H1 (cell line): Measurements from ENCODE around the gene NXT2. TPM values are rescaled to one million over a fixed set of nuclear protein-coding genes. Genes with fewer than 3 reads are reported as not detected.

Experiments used
- CTCF ChIA-PET: fragments of 300-600 bp; sonication (Branson Sonifier 250); formaldehyde crosslinking; loops from one replicate; lab custom pipeline; 2021; ENCODE audit not compliant: partially characterized antibody; lab: Charles Lee
- POLR2A ChIA-PET: fragments of 300-600 bp; sonication (Branson Sonifier 250); formaldehyde crosslinking; loops from one replicate; lab custom pipeline; 2021; ENCODE audit warnings: inconsistent platforms; ENCODE audit not compliant: partially characterized antibody; lab: Charles Lee
- DNase-seq, 2 experiments: peaks; one replicate each; pipeline versions ENCODE4 v3.0.0 to v3.0.0-alpha.2; 2010 to 2022; ENCODE audit warnings: low spot score in 2 of 2, low read depth in 1 of 2, mixed read lengths in 1 of 2
- FAIRE-seq: peaks from 2 replicates; lab custom pipeline; 2011; peaks lifted over from hg19 to GRCh38; lab: Jason Lieb, UNC
- H2AFZ ChIP-seq: 2 replicates; pipeline ENCODE4 v1.8.1; 2012; ENCODE audit warnings: low read length, inconsistent platforms
- H2AK5ac ChIP-seq: 2 replicates; pipeline ENCODE4 v1.6.1; 2013; ENCODE audit warnings: low read depth, low read length
- H2BK120ac ChIP-seq: replicated peaks from 2 replicates; pipeline ENCODE3; 2013; ENCODE audit warnings: low read depth, low read length, inconsistent platforms
- H2BK12ac ChIP-seq: 2 replicates; pipeline ENCODE4 v1.6.1; 2013; ENCODE audit warnings: low read depth, low read length
- H2BK15ac ChIP-seq: 2 replicates; pipeline ENCODE4 v1.6.1; 2013; ENCODE audit warnings: low read length
- H2BK20ac ChIP-seq: 2 replicates; pipeline ENCODE4 v1.6.1; 2013; ENCODE audit warnings: low read length
- H2BK5ac ChIP-seq: 2 replicates; pipeline ENCODE4 v1.6.1; 2013; ENCODE audit warnings: low read depth, low read length
- H3K14ac ChIP-seq: 2 replicates; pipeline ENCODE4 v1.6.1; 2013; ENCODE audit warnings: inconsistent platforms; ENCODE audit not compliant: insufficient read length
- H3K18ac ChIP-seq: 2 replicates; pipeline ENCODE4 v1.6.1; 2013; ENCODE audit warnings: low read length; ENCODE audit errors: extremely low read depth
- H3K23ac ChIP-seq: 2 replicates; pipeline ENCODE4 v1.6.1; 2013; ENCODE audit warnings: inconsistent platforms; ENCODE audit not compliant: insufficient read length
- H3K23me2 ChIP-seq: 2 replicates; pipeline ENCODE4 v1.6.1; 2013; ENCODE audit warnings: low read depth, low read length
- H3K27ac ChIP-seq: 2 replicates; pipeline ENCODE4 v1.6.1; 2011; ENCODE audit warnings: low read depth, low read length, inconsistent platforms
- H3K27me3 ChIP-seq, 4 experiments: replicated peaks in 1 of 4; 1 replicate in 1 of 4; 2 replicates in 3 of 4; pipeline versions ENCODE4 v1.6.1 to v1.8.1; 2011 to 2013; ENCODE audit warnings: low read length in 3 of 4, mild to moderate bottlenecking in 3 of 4, inconsistent platforms in 2 of 4, mixed read lengths in 2 of 4, moderate library complexity in 1 of 4; ENCODE audit not compliant: control insufficient read depth in 3 of 4, insufficient read depth in 3 of 4; ENCODE audit errors: extremely low read depth in 1 of 4
- H3K36me3 ChIP-seq, 4 experiments: 2 replicates each; pipeline versions ENCODE4 v1.6.1 to v1.8.1; 2011 to 2013; ENCODE audit warnings: mild to moderate bottlenecking in 4 of 4, low read length in 3 of 4, moderate library complexity in 2 of 4, control low read depth in 1 of 4, inconsistent platforms in 1 of 4; ENCODE audit not compliant: insufficient read depth in 4 of 4, control insufficient read depth in 2 of 4
- H3K4ac ChIP-seq: replicated peaks from 2 replicates; pipeline ENCODE3; 2013; ENCODE audit warnings: low read length, low read depth, mixed read lengths, inconsistent platforms; ENCODE audit not compliant: insufficient read length
- H3K4me1 ChIP-seq, 4 experiments: replicated peaks in 1 of 4; 1 replicate in 1 of 4; 2 replicates in 3 of 4; pipeline versions ENCODE4 v1.6.1 to v1.8.1; 2011 to 2013; ENCODE audit warnings: low read length in 3 of 4, inconsistent platforms in 2 of 4, mixed read lengths in 1 of 4; ENCODE audit not compliant: insufficient read depth in 4 of 4, control insufficient read depth in 3 of 4
- H3K4me2 ChIP-seq, 2 experiments: 2 replicates each; pipeline versions ENCODE4 v1.6.1 to v1.8.1; 2011 to 2013; ENCODE audit warnings: low read depth in 2 of 2, low read length in 2 of 2, control low read depth in 1 of 2, inconsistent platforms in 1 of 2, mild to moderate bottlenecking in 1 of 2; ENCODE audit not compliant: insufficient read depth in 1 of 2
- H3K4me3 ChIP-seq, 4 experiments: fragments of 200-600, 300-600 bp in 1 of 4; sonication (generic), shearing (Covaris generic), sonication (Bioruptor Twin) in 1 of 4; 2 replicates each; pipeline versions ENCODE4 v1.5.1 to v1.8.1; 2011 to 2016; ENCODE audit warnings: low read length in 4 of 4, low read depth in 3 of 4, control low read depth in 2 of 4, inconsistent platforms in 2 of 4, mild to moderate bottlenecking in 2 of 4, mixed read lengths in 1 of 4, moderate library complexity in 1 of 4; ENCODE audit not compliant: insufficient read depth in 2 of 4; ENCODE audit errors: extremely low read depth in 1 of 4
- H3K56ac ChIP-seq: replicated peaks from 2 replicates; pipeline ENCODE3; 2013; ENCODE audit warnings: low read depth, mild to moderate bottlenecking, mixed read lengths, low read length, inconsistent platforms; ENCODE audit not compliant: insufficient read length
- H3K79me1 ChIP-seq: 2 replicates; pipeline ENCODE4 v1.6.1; 2013; ENCODE audit warnings: low read depth, low read length, control low read depth
- H3K79me2 ChIP-seq, 2 experiments: 2 replicates each; pipeline versions ENCODE4 v1.6.1 to v1.8.1; 2012 to 2013; ENCODE audit warnings: low read length in 2 of 2, mild to moderate bottlenecking in 2 of 2, inconsistent platforms in 1 of 2; ENCODE audit not compliant: insufficient read depth in 2 of 2, control insufficient read depth in 1 of 2
- H3K9ac ChIP-seq, 4 experiments: replicated peaks in 1 of 4; 1 replicate in 1 of 4; 2 replicates in 3 of 4; pipeline versions ENCODE4 v1.6.1 to v1.8.1; 2011 to 2013; ENCODE audit warnings: low read depth in 3 of 4, low read length in 3 of 4, control low read depth in 2 of 4, mild to moderate bottlenecking in 2 of 4, moderate library complexity in 2 of 4, inconsistent platforms in 1 of 4; ENCODE audit errors: extremely low read depth in 1 of 4
- H3K9me3 ChIP-seq, 2 experiments: 2 replicates each; pipeline versions ENCODE4 v1.6.1 to v1.8.1; 2012 to 2013; ENCODE audit warnings: mild to moderate bottlenecking in 2 of 2, moderate library complexity in 2 of 2, control low read depth in 1 of 2, inconsistent platforms in 1 of 2, low read depth in 1 of 2, low read length in 1 of 2, mixed read lengths in 1 of 2; ENCODE audit not compliant: insufficient read depth in 2 of 2
- H4K20me1 ChIP-seq, 2 experiments: replicated peaks in 1 of 2; 2 replicates each; pipeline versions ENCODE3 to v1.8.1; 2011 to 2013; ENCODE audit warnings: inconsistent platforms in 2 of 2, low read length in 2 of 2, mild to moderate bottlenecking in 1 of 2; ENCODE audit not compliant: insufficient read depth in 2 of 2, control insufficient read depth in 1 of 2
- H4K5ac ChIP-seq: 2 replicates; pipeline ENCODE4 v1.6.1; 2013; ENCODE audit warnings: low read length, low read depth, mixed read lengths, inconsistent platforms; ENCODE audit not compliant: insufficient read length
- H4K8ac ChIP-seq: 2 replicates; pipeline ENCODE4 v1.8.0; 2013; ENCODE audit warnings: mild to moderate bottlenecking, moderate library complexity, low read length, inconsistent platforms; ENCODE audit not compliant: insufficient read depth; ENCODE audit errors: extremely low read depth
- H4K91ac ChIP-seq: replicated peaks from 2 replicates; pipeline ENCODE3; 2013; ENCODE audit warnings: low read length, mixed read lengths, inconsistent platforms; ENCODE audit not compliant: insufficient read length
- POU5F1 ChIP-seq: IDR thresholded peaks from 2 replicates; pipeline ENCODE4 v1.6.1; 2011; ENCODE audit warnings: low read depth, mild to moderate bottlenecking, low read length, moderate library complexity
- RAD21 ChIP-seq, 2 experiments: IDR thresholded peaks in 1 of 2; conservative IDR thresholded peaks in 1 of 2; 2 replicates each; pipeline ENCODE4 v1.6.1; 2011; ENCODE audit warnings: low read depth in 2 of 2, low read length in 2 of 2, improper control_type of control experiment in 1 of 2, inconsistent platforms in 1 of 2, mild to moderate bottlenecking in 1 of 2, moderate library complexity in 1 of 2
- WGBS, 2 experiments: shearing (Covaris generic) in 1 of 2; methylation state at CpG; one replicate each; pipeline versions ENCODE4 v1.1.6 to v1.1.7; 2013 to 2015; ENCODE audit warnings: low lambda C conversion rate in 2 of 2, mixed read lengths in 2 of 2, inconsistent platforms in 1 of 2, low coverage in 1 of 2, missing lambda C conversion rate in 1 of 2; ENCODE audit not compliant: insufficient replicate concordance in 2 of 2, insufficient coverage in 1 of 2, insufficient read length in 1 of 2; ENCODE audit errors: extremely low coverage in 1 of 2, missing lambda C conversion rate in 1 of 2; 5-methylcytosine and 5-hydroxymethylcytosine counted together
- polyA plus RNA-seq, 7 experiments: library from polyadenylated mRNA; depleted of rRNA in 3 of 7; stranded (reverse) in 5 of 7; unstranded in 2 of 7; fragments of >200 nt in 5 of 7; fragments of 200-250 nt in 2 of 7; gene quantifications; 1 replicate in 5 of 7; 2 replicates in 1 of 7; 4 replicates in 1 of 7; pipeline versions ENCODE4 v1.2.1 to v1.2.3, GENCODE V29; 2011 to 2013; ENCODE audit warnings: missing spikeins in 2 of 7, mixed read lengths in 2 of 7
- total RNA-seq: library from RNA; stranded (reverse); fragmentation: NEBNext Ultra II Directional; extraction: Animal tissue kit (Norgen Biotek cat#: 25700); gene quantifications from 2 replicates; pipeline ENCODE4 v1.2.1, GENCODE V29; 2021

The NXT2 gene
- total and polyA plus RNA-seq, 2 of the 8 experiments (the other 6 are each of a cell fraction or from before 2014, with no cell fraction given) = 6.1 to 13.5 TPM

- no peak overlapping the region for H3K4me3 ChIP-seq
- no peak for DNase-seq
- no peak overlapping the region for H2AFZ ChIP-seq
- no peak overlapping the region for H3K56ac ChIP-seq
- no peak overlapping the region for H3K18ac ChIP-seq
- no peak overlapping the region for H2BK20ac ChIP-seq
- H3K4me1 ChIP-seq = no peaks in the 10 kb centered on the region
- H3K79me2 ChIP-seq = no peaks in the 10 kb centered on the region
- H3K23me2 ChIP-seq = peaks cover 2% of the 10 kb centered on the region; the same call in 1 of the 2 replicates
- no peak for FAIRE-seq
- no peak overlapping the region for H2BK5ac ChIP-seq
- no peak overlapping the region for H2BK12ac ChIP-seq
- no peaks in the 10 kb centered on the region for H3K36me3 ChIP-seq
- H3K23ac ChIP-seq = no peak overlapping the region
- H2AK5ac ChIP-seq = no peak overlapping the region
- no peak overlapping the region for H3K27ac ChIP-seq
- H2BK15ac ChIP-seq = no peak overlapping the region
- H3K14ac ChIP-seq = no peak overlapping the region
- no peaks in the 10 kb centered on the region; a peak in 1 of 7 replicates for H3K27me3 ChIP-seq
- no peak overlapping the region for H4K8ac ChIP-seq
- no peak for TF ChIP-seq RAD21 (IDR thresholded peaks at IDR 0.05 in 1 of 2, conservative IDR thresholded peaks at IDR 0.05 in 1 of 2; ENCODE audit: low read depth in 2 of 2, low read length in 2 of 2)
- TF ChIP-seq POU5F1 = no peak
- ChIA-PET POLR2A (no interaction called here), CTCF (no interaction called here)
- no peak overlapping the region for H3K9ac ChIP-seq
- H3K9me3 ChIP-seq = no peaks in the 10 kb centered on the region
- no peaks in the 10 kb centered on the region for H3K79me1 ChIP-seq
- no peak overlapping the region for H4K91ac ChIP-seq
- no peak overlapping the region for H2BK120ac ChIP-seq
- no peak overlapping the region for H4K5ac ChIP-seq
- no peak overlapping the region for H3K4me2 ChIP-seq
- 70% methylated on average over 1 of the region's 1 CpG; no CpG with 5 or more reads in 1 of the 2 experiments for WGBS, 2 experiments
- H4K20me1 ChIP-seq = no peaks in the 10 kb centered on the region
- no peak overlapping the region for H3K4ac ChIP-seq
Measured at GRCh38 chrX:109533005-109533404, 3.6 kb upstream of the NXT2 start.
